GM18868 (cell line): ENCODE data around the gene LAMB1.

Experiments
- ATAC-seq: cut with Tn5 transposase; IDR thresholded peaks from one replicate; pipeline ENCODE4 v1.9.1; 2021; ENCODE audit warnings: mild to moderate bottlenecking, moderate library complexity; ENCODE audit not compliant: unreplicated experiment

The LAMB1 gene

GRCh38 chr7:107949443-107949935 is 53.5 kb downstream of the LAMB1 start:
- ATAC-seq: no peak

- no peak for ATAC-seq
These were observed 54.1 kb downstream of the LAMB1 start for GRCh38 chr7:107948645-107949442.

DNA sequence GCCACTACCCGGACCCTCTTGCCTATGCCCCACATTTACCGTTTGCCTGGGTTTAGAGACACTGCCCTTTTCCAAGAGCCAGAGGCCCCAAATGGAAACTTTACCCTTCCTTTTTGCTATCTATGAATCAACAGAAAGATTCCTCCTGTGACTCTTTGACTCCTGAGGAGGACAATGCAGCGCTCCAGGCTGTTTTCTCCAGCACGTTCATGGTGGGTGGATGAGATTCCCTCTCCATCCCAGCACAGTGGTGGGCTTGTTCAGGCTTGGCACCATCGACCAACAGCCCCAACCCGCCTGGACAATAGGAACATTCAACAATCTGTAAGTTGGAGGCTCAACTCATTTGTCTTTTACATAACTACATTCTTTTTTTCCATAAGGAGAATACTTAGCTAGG is 56.1 kb downstream of the LAMB1 start:
- ATAC-seq: no peak

DNA sequence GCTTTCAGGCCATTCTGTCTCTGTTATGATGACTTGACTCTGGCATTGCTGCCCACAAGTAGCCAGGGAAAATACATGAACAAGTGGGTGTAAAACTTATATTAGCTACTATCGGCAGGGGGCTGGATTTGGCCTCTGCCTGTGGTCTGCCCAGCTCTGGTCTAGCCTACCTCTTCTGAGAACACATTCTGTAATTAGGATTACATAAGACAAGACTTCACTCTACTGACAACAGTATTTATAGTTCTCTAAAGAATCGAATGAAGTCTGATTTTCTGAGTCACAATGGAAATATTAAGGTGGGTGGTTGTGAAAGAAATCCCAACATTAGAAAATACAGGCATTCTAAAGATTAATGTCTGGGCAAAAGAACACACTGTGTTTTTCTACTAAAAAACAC is 56.5 kb downstream of the LAMB1 start:
- ATAC-seq: no peak

- no peak for ATAC-seq
These were observed 57.6 kb downstream of the LAMB1 start for GRCh38 chr7:107945332-107945731.

DNA sequence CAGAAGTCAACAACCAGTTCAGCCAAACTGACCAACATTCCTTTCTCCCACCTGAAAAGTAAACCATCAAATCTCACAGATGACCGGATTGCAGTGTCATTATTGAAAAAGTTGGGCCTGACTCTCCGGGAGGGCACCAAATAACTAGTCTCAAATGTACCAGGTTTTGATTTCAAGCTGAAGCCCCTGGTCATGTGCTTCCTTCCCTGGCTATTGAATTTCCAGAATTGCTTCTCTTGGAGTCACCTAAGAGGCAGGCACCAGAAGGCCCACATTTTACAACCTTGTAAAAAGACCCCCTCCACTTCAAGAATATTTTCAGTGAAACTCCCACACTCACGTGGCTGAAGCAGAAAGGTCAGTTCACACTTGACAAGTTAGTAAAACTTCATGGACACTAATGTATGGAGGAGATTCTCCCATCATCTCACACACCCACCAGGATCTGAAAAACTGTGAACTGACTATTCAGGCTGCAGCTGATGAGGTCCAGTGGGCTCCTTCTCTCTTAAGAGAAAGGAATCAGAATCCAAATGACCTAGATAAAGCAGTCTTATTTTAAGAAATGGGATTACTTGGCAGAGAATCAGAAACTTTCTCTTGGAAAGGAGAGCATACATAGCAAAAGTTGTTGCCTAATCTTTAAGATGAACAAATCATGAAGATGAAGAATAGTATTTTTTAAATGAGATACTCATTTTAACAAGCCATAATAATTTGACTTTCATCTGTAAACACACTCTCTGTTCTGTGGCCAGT is 58.4 kb downstream of the LAMB1 start:
- no peak for ATAC-seq

- ATAC-seq: no peak
These were observed 59.9 kb downstream of the LAMB1 start for GRCh38 chr7:107943018-107943417.

DNA sequence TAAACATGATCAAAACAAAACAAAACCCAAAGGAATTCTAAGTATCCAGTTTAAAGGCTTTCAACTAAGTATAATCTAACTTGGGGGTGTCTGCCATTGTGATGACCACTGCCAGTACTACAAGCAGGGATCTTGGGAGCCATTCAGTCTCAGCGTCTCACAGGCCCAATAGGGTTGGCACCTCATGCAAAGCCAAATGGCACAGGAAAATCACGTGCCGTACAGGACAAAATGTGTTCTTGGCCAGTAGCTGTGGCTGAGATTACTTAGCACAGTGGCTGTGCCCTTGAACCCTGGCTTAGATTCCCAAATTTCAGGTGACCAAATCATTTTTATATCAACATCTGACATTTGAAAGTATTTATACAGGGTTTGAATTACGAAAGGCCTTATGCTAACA is 62.0 kb downstream of the LAMB1 start:
- ATAC-seq: no peak

- no peak for ATAC-seq
These were observed 63.1 kb downstream of the LAMB1 start for GRCh38 chr7:107939573-107940489.

- ATAC-seq: no peak
These were observed 64.3 kb downstream of the LAMB1 start for GRCh38 chr7:107938456-107939250.

DNA sequence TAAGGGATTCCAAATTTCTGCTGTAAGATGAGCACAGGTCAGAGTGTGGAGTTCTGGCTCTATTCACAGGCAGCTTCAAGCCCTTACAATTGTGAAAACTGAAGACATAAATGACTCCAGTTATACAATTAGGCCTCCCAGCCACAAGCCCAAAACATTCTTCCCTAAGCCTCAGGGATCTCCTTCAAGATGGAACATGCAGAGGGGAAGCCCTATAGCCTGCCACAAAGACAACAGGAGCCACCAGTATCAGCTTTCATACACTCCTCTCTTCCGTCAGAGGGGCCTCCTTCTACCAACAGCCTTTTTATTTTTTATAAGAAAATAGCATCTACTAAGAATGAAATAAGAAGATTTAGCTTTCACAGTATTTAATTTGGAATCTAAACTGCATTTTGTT is 65.4 kb downstream of the LAMB1 start:
- no peak for ATAC-seq

- no peak for ATAC-seq
These were observed 66.6 kb downstream of the LAMB1 start for GRCh38 chr7:107936312-107936711.

GRCh38 chr7:107934991-107935770 is 67.8 kb downstream of the LAMB1 start:
- no peak for ATAC-seq

DNA sequence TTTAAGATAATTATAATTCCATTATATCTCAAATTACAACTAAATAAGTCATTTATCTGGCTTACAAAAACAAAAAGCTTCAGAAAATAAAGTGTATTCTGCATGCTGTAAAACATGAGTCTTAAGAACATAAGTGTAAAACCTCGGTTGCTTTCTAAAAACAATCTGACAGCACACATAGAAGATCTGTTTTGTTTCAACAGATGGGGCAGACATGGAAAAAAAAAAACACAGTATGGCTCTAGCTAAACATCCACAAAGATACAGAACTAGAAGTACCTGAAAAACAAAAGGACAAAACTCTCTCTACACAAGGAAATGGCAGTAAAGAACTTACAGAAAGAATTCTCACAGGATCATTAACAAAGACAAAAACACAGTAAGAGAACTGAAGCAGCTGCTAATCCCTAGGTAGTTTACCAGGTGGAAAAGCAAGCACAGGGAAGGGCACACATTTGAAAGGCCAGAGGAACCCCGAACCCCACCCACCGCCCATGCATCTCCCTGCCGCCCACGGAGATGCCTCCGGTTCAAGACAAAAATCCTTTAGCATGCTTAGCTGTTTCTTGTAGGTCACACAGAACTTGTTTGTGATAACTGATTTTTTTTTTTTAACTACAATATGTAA is 69.5 kb downstream of the LAMB1 start:
- no peak for ATAC-seq

DNA sequence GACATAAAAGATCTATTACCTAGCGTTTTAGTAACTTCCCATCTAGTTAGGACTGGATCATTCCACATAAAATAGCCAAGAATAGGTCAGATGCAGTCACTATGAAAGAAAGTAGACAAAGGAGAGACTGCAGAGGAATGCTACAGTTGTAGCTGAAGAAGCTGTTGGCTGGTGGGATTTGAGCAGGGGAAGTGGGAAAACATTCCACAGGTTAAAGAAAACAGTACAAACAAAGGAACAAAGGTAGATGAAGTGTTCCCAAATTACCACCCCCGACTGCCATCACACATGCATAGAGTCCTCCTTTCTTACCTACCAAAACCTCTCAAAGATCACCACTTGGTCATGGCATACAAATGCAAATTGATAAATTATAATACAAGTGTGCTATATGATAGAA is 70.2 kb downstream of the LAMB1 start:
- no peak for ATAC-seq

DNA sequence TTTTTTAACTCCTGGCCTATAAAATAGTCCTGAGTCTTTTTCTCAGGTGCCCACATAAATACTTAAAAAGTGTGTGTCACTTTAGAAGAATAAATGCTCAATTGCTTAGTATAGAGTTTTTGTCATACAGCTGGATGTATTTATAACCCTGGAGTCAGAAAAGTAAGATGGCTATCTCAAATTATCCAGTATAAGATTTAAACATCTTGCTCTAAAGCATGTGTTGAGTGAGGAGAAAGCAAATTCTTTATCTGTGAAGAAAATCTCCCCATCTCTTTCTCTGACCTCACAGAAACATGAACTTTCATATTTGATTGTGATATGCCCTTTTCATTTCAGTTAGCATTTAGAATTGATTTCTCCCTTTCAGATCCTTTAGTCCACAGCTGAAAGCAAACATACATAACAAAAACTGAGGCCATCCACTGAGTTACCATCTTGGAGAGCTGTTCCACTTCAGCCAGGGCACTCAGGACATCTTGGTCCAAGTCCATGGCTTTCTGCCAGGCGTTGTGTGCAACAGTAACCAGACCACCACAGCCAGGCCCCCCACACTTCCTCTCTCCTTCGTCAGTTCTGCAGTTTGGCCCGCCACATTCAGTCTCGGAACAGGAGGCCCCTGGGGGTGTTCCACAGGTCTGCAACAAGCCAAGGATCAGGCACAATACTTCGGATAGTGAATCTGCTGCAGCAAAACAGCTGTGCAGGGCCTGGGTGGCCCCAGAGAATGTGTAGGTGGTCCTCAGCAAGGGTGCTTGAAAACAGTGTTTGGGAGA is 71.0 kb downstream of the LAMB1 start:
- ATAC-seq: no peak

- no peak for ATAC-seq
These were observed 76.5 kb downstream of the LAMB1 start for GRCh38 chr7:107926481-107926880.

- peak; percentile 84 for ATAC-seq
These were observed 78.0 kb downstream of the LAMB1 start for GRCh38 chr7:107924841-107925504.
